HepG2 (cell line): ENCODE measurements around the gene METTL13. TPM values are rescaled to one million over a fixed set of nuclear protein-coding genes. Genes with fewer than 3 reads are reported as not detected.

ENCODE experiments used
- CEBPB ChIP-seq: IDR thresholded peaks from 2 replicates; pipeline ENCODE4 v1.6.1; 2011; ENCODE audit warnings: low read depth, low read length, improper control_type of control experiment, borderline replicate concordance
- DPF2 ChIP-seq: sonication (generic); formaldehyde crosslinking; IDR thresholded peaks from 2 replicates; pipeline ENCODE4 v1.4.0; 2020; ENCODE audit warnings: mild to moderate bottlenecking, low read depth, missing genetic modification reagents, borderline replicate concordance
- ELF1 ChIP-seq: sonication (generic); formaldehyde crosslinking; IDR thresholded peaks from 2 replicates; pipeline ENCODE4 v1.4.0; 2020; ENCODE audit warnings: missing genetic modification reagents
- FOXK2 ChIP-seq: fragments of 450-650 bp; IDR thresholded peaks from 2 replicates; pipeline ENCODE4 v1.6.1; 2016
- HOXA5 ChIP-seq: sonication (generic); formaldehyde crosslinking; IDR thresholded peaks from 2 replicates; pipeline ENCODE4 v1.4.0; 2020; ENCODE audit warnings: missing genetic modification reagents
- HOXA9 ChIP-seq: sonication (generic); formaldehyde crosslinking; IDR thresholded peaks from 2 replicates; pipeline ENCODE4 v1.8.1; 2022; ENCODE audit warnings: missing genetic modification reagents, mild to moderate bottlenecking, moderate library complexity, borderline replicate concordance
- KIAA2018 ChIP-seq: sonication (generic); formaldehyde crosslinking; IDR thresholded peaks from 2 replicates; pipeline ENCODE4 v1.5.0; 2020; ENCODE audit warnings: mild to moderate bottlenecking, missing genetic modification reagents, borderline replicate concordance
- MTA1 ChIP-seq: sonication (generic); formaldehyde crosslinking; IDR thresholded peaks from 2 replicates; pipeline ENCODE4 v1.4.0; 2020; ENCODE audit warnings: missing genetic modification reagents, mild to moderate bottlenecking, borderline replicate concordance
- SALL1 ChIP-seq: sonication (generic); formaldehyde crosslinking; IDR thresholded peaks from 2 replicates; pipeline ENCODE4 v1.8.0; 2022; ENCODE audit warnings: mild to moderate bottlenecking, missing genetic modification reagents
- ZMYM3 ChIP-seq: sonication (generic); formaldehyde crosslinking; IDR thresholded peaks from 2 replicates; pipeline ENCODE4 v1.5.1; 2020; ENCODE audit warnings: mild to moderate bottlenecking, missing genetic modification reagents
- ZNF264 ChIP-seq: sonication (generic); formaldehyde crosslinking; IDR thresholded peaks from 2 replicates; pipeline ENCODE4 v1.4.0; 2020; ENCODE audit warnings: missing genetic modification reagents
- ZNF281 ChIP-seq: sonication (generic); formaldehyde crosslinking; IDR thresholded peaks from 2 replicates; pipeline ENCODE4 v1.4.0; 2020; ENCODE audit warnings: missing genetic modification reagents, borderline replicate concordance
- ZNF282 ChIP-seq: fragments of 450-650 bp; IDR thresholded peaks from 2 replicates; pipeline ENCODE4 v1.6.1; 2018; ENCODE audit not compliant: partially characterized antibody
- ZNF580 ChIP-seq: IDR thresholded peaks from 2 replicates; pipeline ENCODE4 v1.6.1; 2016; ENCODE audit warnings: low read depth, borderline replicate concordance
- ZNF644 ChIP-seq: IDR thresholded peaks from 2 replicates; pipeline ENCODE4 v1.6.1; 2016; ENCODE audit warnings: low read depth
- polyA plus RNA-seq, 8 experiments: library from polyadenylated mRNA; depleted of rRNA in 3 of 8; stranded (reverse) in 7 of 8; unstranded in 1 of 8; fragments of >200 nt; fragmentation: Illumina TruSeq in 4 of 8; extraction: Trizol in 4 of 8; gene quantifications; 2 replicates each; pipeline versions ENCODE4 v1.2.1 to v1.2.3, GENCODE V29; 2011 to 2016; ENCODE audit warnings: low read depth in 4 of 8, missing spikeins in 1 of 8, mixed read lengths in 1 of 8; ENCODE audit not compliant: insufficient read depth in 1 of 8
- total RNA-seq, 5 experiments: library from RNA; depleted of rRNA; stranded (reverse); fragments of >200 nt; fragmentation: Illumina TruSeq; extraction: Trizol; gene quantifications; 2 replicates each; pipeline ENCODE4 v1.2.3, GENCODE V29; 2016; ENCODE audit warnings: low read depth in 1 of 5
- TF ChIP-seq, protein P1 (sequence below): sonication (generic); formaldehyde crosslinking; IDR thresholded peaks from 2 replicates; pipeline ENCODE4 v1.4.0; 2020; ENCODE audit warnings: mild to moderate bottlenecking, missing genetic modification reagents

Gene METTL13
- total and polyA plus RNA-seq, 2 of the 13 experiments (the other 11 are each of a cell fraction or from before 2014, with no cell fraction given): 18.6 to 22.8 TPM

- TF ChIP-seq KIAA2018 (CRISPR knock-in tag) (0 out of 2 replicates have a peak, but pooled peaks have one; percentile 30), DPF2 (CRISPR knock-in tag) (no peak), HOXA5 (peak; percentile 67; the same call in 1 of the 2 replicates), ZNF282 (no peak), ZNF580 (CRISPR knock-in tag) (peak; percentile 69; the same call in 1 of the 2 replicates), SALL1 (CRISPR knock-in tag) (peak; percentile 77), ZNF281 (CRISPR knock-in tag) (no peak; the same call in 1 of the 2 replicates), ELF1 (CRISPR knock-in tag) (peak; percentile 67; the same call in 1 of the 2 replicates), FOXK2 (no peak), ZNF644 (CRISPR knock-in tag) (no peak), MTA1 (CRISPR knock-in tag) (peak; percentile 69; the same call in 1 of the 2 replicates), CEBPB (no peak), ZNF264 (CRISPR knock-in tag) (0 out of 2 replicates have a peak, but pooled peaks have one; percentile 42), ZMYM3 (CRISPR knock-in tag) (no peak), HOXA9 (CRISPR knock-in tag) (no peak)
- TF ChIP-seq, protein P1, sequence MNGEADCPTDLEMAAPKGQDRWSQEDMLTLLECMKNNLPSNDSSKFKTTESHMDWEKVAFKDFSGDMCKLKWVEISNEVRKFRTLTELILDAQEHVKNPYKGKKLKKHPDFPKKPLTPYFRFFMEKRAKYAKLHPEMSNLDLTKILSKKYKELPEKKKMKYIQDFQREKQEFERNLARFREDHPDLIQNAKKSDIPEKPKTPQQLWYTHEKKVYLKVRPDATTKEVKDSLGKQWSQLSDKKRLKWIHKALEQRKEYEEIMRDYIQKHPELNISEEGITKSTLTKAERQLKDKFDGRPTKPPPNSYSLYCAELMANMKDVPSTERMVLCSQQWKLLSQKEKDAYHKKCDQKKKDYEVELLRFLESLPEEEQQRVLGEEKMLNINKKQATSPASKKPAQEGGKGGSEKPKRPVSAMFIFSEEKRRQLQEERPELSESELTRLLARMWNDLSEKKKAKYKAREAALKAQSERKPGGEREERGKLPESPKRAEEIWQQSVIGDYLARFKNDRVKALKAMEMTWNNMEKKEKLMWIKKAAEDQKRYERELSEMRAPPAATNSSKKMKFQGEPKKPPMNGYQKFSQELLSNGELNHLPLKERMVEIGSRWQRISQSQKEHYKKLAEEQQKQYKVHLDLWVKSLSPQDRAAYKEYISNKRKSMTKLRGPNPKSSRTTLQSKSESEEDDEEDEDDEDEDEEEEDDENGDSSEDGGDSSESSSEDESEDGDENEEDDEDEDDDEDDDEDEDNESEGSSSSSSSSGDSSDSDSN (CRISPR knock-in tag): peak; percentile 57; the same call in 1 of the 2 replicates
These were observed 39.4 kb upstream of the METTL13 start, which contains the start of gene VAMP4 (continued) for GRCh38 chr1:171741872-171742576.
